ENCODE results near the gene CFAP46. TPM values are rescaled to one million over a fixed set of nuclear protein-coding genes. Genes with fewer than 3 reads are reported as not detected.

CFAP46 gene
- total RNA-seq, 2 experiments from 2014 or later, result 0.07 TPM; not detected in 1

- Mint-ChIP-seq H3K36me3 (no peaks in the 10 kb centered on the region), H3K4me1 (ENCODE audit: low read depth) (peaks cover 6% of the 10 kb centered on the region), H3K9me3 (no peaks in the 10 kb centered on the region), H3K27me3 (peaks cover 10% of the 10 kb centered on the region), H3K27ac (no peak overlapping the region), H3K4me3 (no peak overlapping the region)
- intact Hi-C loops (cut with micrococcal nuclease), result no loop called here
- POLR2A ChIA-PET, result no interaction called here
- CTCF ChIA-PET, result no interaction called here
- no peak for DNase-seq
Measured at GRCh38 chr10:132865851-132866600, 76.3 kb downstream of the CFAP46 start.

DNA sequence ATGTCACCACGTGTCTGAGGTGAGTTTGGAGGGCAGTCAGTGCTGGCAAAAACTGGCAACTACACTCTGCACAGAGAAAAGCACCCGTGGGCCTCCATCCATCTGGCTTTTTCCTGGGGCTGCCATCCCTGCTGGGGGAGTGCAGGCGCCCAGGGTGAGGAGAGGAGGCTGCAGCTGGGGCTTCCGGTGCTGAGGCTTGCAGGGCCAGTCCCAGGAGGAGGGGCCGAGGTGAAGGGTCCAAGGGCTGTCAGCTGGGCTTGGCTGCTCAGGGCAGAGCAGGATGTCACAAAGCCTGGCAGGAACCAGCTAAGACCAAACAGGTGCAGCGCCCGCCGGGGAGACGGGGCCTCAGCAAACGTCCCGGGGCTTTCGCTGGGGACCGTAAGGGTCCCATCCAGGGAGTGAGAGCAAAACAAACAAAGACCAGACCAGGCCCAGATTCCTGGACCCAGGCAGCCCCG is 77.2 kb downstream of the CFAP46 start:
- intact Hi-C loops (cut with micrococcal nuclease), result no loop called here
- ChIA-PET CTCF (no interaction called here), POLR2A (no interaction called here)
- Mint-ChIP-seq H3K27ac (no peak overlapping the region), H3K4me3 (no peak overlapping the region), H3K36me3 (no peaks in the 10 kb centered on the region), H3K4me1 (ENCODE audit: low read depth) (peaks cover 6% of the 10 kb centered on the region), H3K27me3 (peaks cover 10% of the 10 kb centered on the region), H3K9me3 (no peaks in the 10 kb centered on the region)
- DNase-seq, result no peak

GRCh38 chr10:132862485-132863420 is 79.6 kb downstream of the CFAP46 start:
- Mint-ChIP-seq H3K27me3 (peaks cover 7% of the 10 kb centered on the region), H3K36me3 (no peaks in the 10 kb centered on the region), H3K4me1 (ENCODE audit: low read depth) (peaks cover 6% of the 10 kb centered on the region), H3K4me3 (no peak overlapping the region), H3K27ac (no peak overlapping the region), H3K9me3 (no peaks in the 10 kb centered on the region)
- intact Hi-C loops (cut with micrococcal nuclease), result no loop called here
- no peak for DNase-seq
- CTCF ChIA-PET, result no interaction called here
- POLR2A ChIA-PET, result no interaction called here

GRCh38 chr10:132861884-132862461 is 80.4 kb downstream of the CFAP46 start:
- Mint-ChIP-seq H3K4me1 (ENCODE audit: low read depth) (peaks cover 6% of the 10 kb centered on the region), H3K4me3 (no peak overlapping the region), H3K27ac (no peak overlapping the region), H3K9me3 (no peaks in the 10 kb centered on the region), H3K36me3 (no peaks in the 10 kb centered on the region), H3K27me3 (peaks cover 7% of the 10 kb centered on the region)
- DNase-seq, result no peak
- POLR2A ChIA-PET, result no interaction called here
- CTCF ChIA-PET, result no interaction called here
- intact Hi-C loops (cut with micrococcal nuclease), result no loop called here

- no peaks in the 10 kb centered on the region for H3K9me3 Mint-ChIP-seq
- peaks cover 7% of the 10 kb centered on the region for H3K27me3 Mint-ChIP-seq
- no peak overlapping the region for H3K27ac Mint-ChIP-seq
- CTCF ChIA-PET, result no interaction called here
- intact Hi-C loops (cut with micrococcal nuclease), result no loop called here
- peaks cover 6% of the 10 kb centered on the region for H3K4me1 Mint-ChIP-seq (ENCODE audit: low read depth)
- DNase-seq, result no peak
- POLR2A ChIA-PET, result interaction anchor here (0.6 kb wide), 1 partner anchor 1175 kb away, joined by 6 read pairs; no protein-coding TSS in a partner anchor
- no peak overlapping the region for H3K4me3 Mint-ChIP-seq
- H3K36me3 Mint-ChIP-seq, result no peaks in the 10 kb centered on the region
Measured at GRCh38 chr10:132861116-132861691, 81.2 kb downstream of the CFAP46 start.

DNA sequence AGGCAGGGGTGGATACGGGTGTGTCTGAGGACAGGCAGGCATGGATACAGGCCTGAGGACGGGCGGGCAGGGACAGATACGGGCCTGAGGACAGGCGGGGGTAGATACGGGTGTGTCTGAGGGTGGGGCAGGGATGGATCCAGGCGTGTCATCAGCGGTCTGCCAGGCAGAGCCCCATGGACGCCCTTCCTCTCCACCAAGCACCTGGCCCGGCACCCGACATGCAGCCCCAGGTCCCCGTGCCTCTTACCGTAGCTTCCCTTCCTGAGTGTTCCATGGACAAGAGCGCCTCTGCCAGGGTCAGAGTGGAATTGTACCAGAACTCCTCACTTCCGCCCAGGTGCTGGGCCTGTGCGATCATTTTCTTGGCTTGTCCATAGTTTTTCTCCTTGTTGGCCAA is 81.8 kb downstream of the CFAP46 start:
- no peaks in the 10 kb centered on the region for H3K9me3 Mint-ChIP-seq
- intact Hi-C loops (cut with micrococcal nuclease), result no loop called here
- H3K27me3 Mint-ChIP-seq, result peaks cover 7% of the 10 kb centered on the region
- H3K4me3 Mint-ChIP-seq, result no peak overlapping the region
- no peak overlapping the region for H3K27ac Mint-ChIP-seq
- no peak for DNase-seq
- ChIA-PET POLR2A (interaction anchor here (0.6 kb wide), 1 partner anchor 1175 kb away, joined by 6 read pairs; no protein-coding TSS in a partner anchor), CTCF (interaction anchor here (0.7 kb wide), 1 partner anchor 759 kb away, joined by 3 read pairs; no protein-coding TSS in a partner anchor)
- H3K4me1 Mint-ChIP-seq (ENCODE audit: low read depth), result peaks cover 6% of the 10 kb centered on the region
- H3K36me3 Mint-ChIP-seq, result no peaks in the 10 kb centered on the region

DNA sequence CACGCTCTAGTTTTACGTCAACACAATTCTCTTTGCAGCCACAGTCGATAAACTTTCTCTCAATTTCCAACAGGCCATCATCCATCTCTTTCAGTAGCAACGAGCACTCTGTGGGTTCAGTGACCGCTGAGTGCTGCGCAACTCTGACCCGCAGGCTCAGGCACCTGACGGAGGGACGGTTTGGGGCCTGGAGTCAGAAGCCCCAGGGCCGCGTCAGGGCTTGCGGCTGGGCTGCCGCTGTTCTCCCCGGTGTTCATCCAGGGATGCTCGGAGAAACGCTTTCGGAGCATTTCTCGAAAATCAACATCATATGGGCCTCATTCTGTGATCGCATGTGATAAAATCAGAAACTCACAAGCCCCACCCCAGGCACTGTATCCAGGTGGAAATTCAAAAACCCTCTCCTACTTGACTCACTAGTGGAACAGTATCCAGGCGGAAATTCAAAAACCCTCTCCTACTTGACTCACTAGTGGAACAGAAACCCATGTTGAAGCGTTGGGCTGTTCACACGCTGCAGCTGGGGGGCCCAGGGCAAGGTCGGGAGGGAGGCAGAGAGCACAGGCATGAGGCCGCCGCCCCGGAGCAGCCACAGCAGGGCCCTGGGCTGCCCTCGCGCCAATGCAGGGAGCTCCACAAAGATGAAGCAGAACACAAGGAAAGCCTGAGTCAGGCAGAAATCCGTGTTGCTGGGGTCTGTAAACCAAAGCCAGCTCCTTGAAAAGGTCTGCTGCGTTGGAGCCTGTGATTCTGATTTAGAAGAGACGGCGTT is 83.1 kb downstream of the CFAP46 start:
- Mint-ChIP-seq H3K4me1 (ENCODE audit: low read depth) (peaks cover 6% of the 10 kb centered on the region), H3K4me3 (no peak overlapping the region), H3K36me3 (no peaks in the 10 kb centered on the region), H3K27ac (no peak overlapping the region), H3K27me3 (peaks cover 7% of the 10 kb centered on the region), H3K9me3 (no peaks in the 10 kb centered on the region)
- ChIA-PET CTCF (interaction anchor here (0.6 kb wide), 1 partner anchor 183 kb away, joined by 3 read pairs; no protein-coding TSS in a partner anchor), POLR2A (no interaction called here)
- intact Hi-C loops (cut with micrococcal nuclease), result no loop called here
- DNase-seq, result no peak

- CTCF ChIA-PET, result interaction anchor here (0.9 kb wide), 1 partner anchor 203 kb away, joined by 3 read pairs; no protein-coding TSS in a partner anchor
- DNase-seq, result no peak
- Mint-ChIP-seq H3K27ac (no peak overlapping the region), H3K4me1 (ENCODE audit: low read depth) (peaks cover 5% of the 10 kb centered on the region), H3K4me3 (no peak overlapping the region), H3K36me3 (no peaks in the 10 kb centered on the region), H3K9me3 (no peaks in the 10 kb centered on the region), H3K27me3 (peaks cover 2% of the 10 kb centered on the region)
- POLR2A ChIA-PET, result no interaction called here
- intact Hi-C loops (cut with micrococcal nuclease), result no loop called here
Measured at GRCh38 chr10:132858121-132859081, 84.0 kb downstream of the CFAP46 start.

GRCh38 chr10:132856869-132857524 is 85.4 kb downstream of the CFAP46 start:
- no peaks in the 10 kb centered on the region for H3K4me1 Mint-ChIP-seq (ENCODE audit: low read depth)
- intact Hi-C loops (cut with micrococcal nuclease), result no loop called here
- POLR2A ChIA-PET, result no interaction called here
- no peak for DNase-seq
- CTCF ChIA-PET, result interaction anchor here (0.9 kb wide), 1 partner anchor 202 kb away, joined by 3 read pairs; no protein-coding TSS in a partner anchor
- no peaks in the 10 kb centered on the region for H3K9me3 Mint-ChIP-seq
- no peak overlapping the region for H3K27ac Mint-ChIP-seq
- no peak overlapping the region for H3K4me3 Mint-ChIP-seq
- no peaks in the 10 kb centered on the region for H3K36me3 Mint-ChIP-seq
- no peaks in the 10 kb centered on the region for H3K27me3 Mint-ChIP-seq

GRCh38 chr10:132855889-132856288 is 86.5 kb downstream of the CFAP46 start:
- H3K36me3 Mint-ChIP-seq, result no peaks in the 10 kb centered on the region
- no peaks in the 10 kb centered on the region for H3K9me3 Mint-ChIP-seq
- H3K27ac Mint-ChIP-seq, result no peak overlapping the region
- no peak overlapping the region for H3K4me3 Mint-ChIP-seq
- ChIA-PET POLR2A (no interaction called here), CTCF (no interaction called here)
- H3K4me1 Mint-ChIP-seq (ENCODE audit: low read depth), result no peaks in the 10 kb centered on the region
- intact Hi-C loops (cut with micrococcal nuclease), result no loop called here
- no peaks in the 10 kb centered on the region for H3K27me3 Mint-ChIP-seq
- DNase-seq, result no peak
